HG02938 (cell line): ENCODE measurements around the gene CRHR1.

Experiments used
- ATAC-seq: cut with Tn5 transposase; IDR thresholded peaks from one replicate; pipeline ENCODE4 v1.9.1; 2021; ENCODE audit warnings: mild to moderate bottlenecking, moderate library complexity; ENCODE audit not compliant: unreplicated experiment

Gene CRHR1

GRCh38 chr17:45757431-45758218 is 26.5 kb upstream of the CRHR1 start:
- no peak for ATAC-seq

GRCh38 chr17:45758544-45758943 is 25.6 kb upstream of the CRHR1 start:
- no peak for ATAC-seq

- no peak for ATAC-seq
These were observed 24.4 kb upstream of the CRHR1 start for GRCh38 chr17:45759761-45760160.

- no peak for ATAC-seq
These were observed 22.1 kb upstream of the CRHR1 start for GRCh38 chr17:45761957-45762565.

- ATAC-seq: no peak
These were observed 20.9 kb upstream of the CRHR1 start for GRCh38 chr17:45763182-45763581.

- ATAC-seq: no peak
These were observed 19.6 kb upstream of the CRHR1 start for GRCh38 chr17:45764479-45764878.

GRCh38 chr17:45768000-45768399 is 16.1 kb upstream of the CRHR1 start:
- no peak for ATAC-seq

GRCh38 chr17:45770632-45771270 is 13.4 kb upstream of the CRHR1 start:
- no peak for ATAC-seq

GRCh38 chr17:45771271-45771959 is 12.7 kb upstream of the CRHR1 start:
- no peak for ATAC-seq

GRCh38 chr17:45775148-45775547 is 9.0 kb upstream of the CRHR1 start:
- no peak for ATAC-seq

- ATAC-seq: no peak
These were observed 8.5 kb upstream of the CRHR1 start for GRCh38 chr17:45775576-45776011.

- ATAC-seq: no peak
These were observed 7.2 kb upstream of the CRHR1 start for GRCh38 chr17:45776896-45777295.

- no peak for ATAC-seq
These were observed 6.7 kb upstream of the CRHR1 start for GRCh38 chr17:45777388-45777787.

GRCh38 chr17:45780921-45781320 is 3.2 kb upstream of the CRHR1 start:
- no peak for ATAC-seq

GRCh38 chr17:45782889-45783592 is 1.1 kb upstream of the CRHR1 start:
- ATAC-seq: no peak

- ATAC-seq: no peak
These were observed 377 bp upstream of the CRHR1 start for GRCh38 chr17:45783593-45784292.

GRCh38 chr17:45784741-45785479 is 790 bp downstream of the CRHR1 start:
- ATAC-seq: no peak

- ATAC-seq: no peak
These were observed 1.5 kb downstream of the CRHR1 start for GRCh38 chr17:45785480-45786193.

- ATAC-seq: no peak
These were observed 2.2 kb downstream of the CRHR1 start for GRCh38 chr17:45786349-45786748.
